Measurements from ENCODE around the gene CD247.
"Not testable (repeated sequence)": the region's sequence is repeated elsewhere in the genome, so short reads cannot be mapped to it uniquely, and the experiment has no call there.

CD247 gene

GRCh38 chr1:167518331-167518700 lies at the start of gene CD247:
TSS of gene CD247 (minus strand) at chr1:167518529. CDS start at chr1:167518465, 64 bp downstream.
- DNase-seq: no peak

- no peak for DNase-seq
Measured at GRCh38 chr1:167567663-167568062, 49.3 kb upstream of the CD247 start.

DNA sequence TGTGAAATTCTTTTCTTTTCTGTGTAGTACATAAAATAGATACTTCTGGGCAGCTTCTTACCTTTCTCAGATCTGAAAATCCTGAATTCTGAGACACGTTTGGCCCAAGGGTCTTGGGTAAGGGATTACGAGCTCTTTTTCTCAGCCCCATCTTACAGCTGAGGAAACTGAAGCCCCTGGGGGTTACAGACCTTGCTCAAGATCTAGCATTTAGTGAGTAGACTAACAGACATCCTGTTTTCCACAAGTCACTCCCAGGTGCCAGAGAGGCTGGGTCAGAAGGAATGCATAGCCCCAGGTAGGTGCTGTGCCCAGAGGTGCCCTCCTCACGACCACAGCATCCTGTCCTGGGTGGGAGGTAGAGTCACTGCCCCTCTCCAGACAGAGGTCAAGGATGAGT lies 48.4 kb upstream of the CD247 start:
- no peak for DNase-seq

DNA sequence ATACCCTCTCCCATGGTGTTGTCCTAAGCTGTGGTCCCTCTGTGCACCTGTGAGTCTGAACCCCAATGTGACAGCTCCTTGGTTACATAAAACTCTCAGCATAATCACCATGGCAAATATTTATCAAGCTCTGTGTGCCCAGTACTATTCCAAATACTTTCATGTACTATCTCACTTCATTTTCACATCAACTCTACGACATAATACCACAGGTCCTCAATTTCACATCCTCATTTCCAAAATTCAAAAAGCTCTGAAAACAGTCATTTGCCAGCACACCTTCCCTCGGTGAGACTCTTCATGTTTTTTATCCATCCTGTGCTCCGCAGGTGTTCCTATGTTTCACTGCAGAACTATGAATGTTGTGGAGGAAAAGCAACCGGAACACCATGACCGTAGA lies 47.6 kb upstream of the CD247 start:
- DNase-seq: no peak

- peak in 2 of 51 donors; percentile 5 to 12 for DNase-seq
Measured at GRCh38 chr1:167564612-167565270, 46.4 kb upstream of the CD247 start.

GRCh38 chr1:167563579-167564246 lies 45.4 kb upstream of the CD247 start:
- DNase-seq: peak in 10 of 51 donors; percentile 6 to 41 (median 10)

DNA sequence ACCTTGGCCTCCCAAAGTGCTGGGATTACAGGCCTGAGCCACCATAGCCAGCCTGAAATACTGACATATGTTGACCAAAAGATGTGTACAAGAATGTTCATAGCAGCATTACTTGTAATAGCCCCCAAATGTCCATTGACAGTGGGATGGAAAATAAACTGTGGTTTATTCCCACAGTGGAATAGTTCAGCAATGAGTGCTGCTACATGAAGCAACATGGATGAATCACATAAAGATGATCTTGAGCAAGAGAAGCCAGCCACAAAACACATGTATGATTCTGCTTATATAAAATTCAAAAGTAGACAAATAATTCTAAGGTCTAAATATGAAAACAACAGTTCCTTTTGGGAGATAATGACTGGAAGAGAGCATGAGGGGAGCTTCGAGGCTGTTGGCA lies 44.4 kb upstream of the CD247 start:
- DNase-seq: no peak

DNA sequence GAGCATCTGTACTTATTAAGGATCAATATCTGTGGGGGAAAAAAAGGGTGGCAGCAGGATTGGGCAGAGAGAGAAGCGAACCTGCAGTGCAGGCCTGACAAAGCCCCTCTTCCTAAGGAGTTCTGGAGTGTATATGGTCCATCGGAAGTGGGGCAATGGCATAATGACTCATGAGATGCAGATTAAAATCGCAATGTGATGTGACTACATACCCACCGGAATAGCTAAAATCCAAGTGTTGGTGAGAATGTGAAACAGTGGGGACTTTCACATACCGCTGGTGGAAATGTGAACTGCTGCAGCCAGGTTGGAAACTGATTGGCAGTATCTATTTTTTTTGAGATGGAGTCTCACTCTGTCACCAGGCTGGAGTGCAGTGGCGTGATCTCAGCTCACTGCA lies 43.4 kb upstream of the CD247 start:
- DNase-seq: no peak

DNA sequence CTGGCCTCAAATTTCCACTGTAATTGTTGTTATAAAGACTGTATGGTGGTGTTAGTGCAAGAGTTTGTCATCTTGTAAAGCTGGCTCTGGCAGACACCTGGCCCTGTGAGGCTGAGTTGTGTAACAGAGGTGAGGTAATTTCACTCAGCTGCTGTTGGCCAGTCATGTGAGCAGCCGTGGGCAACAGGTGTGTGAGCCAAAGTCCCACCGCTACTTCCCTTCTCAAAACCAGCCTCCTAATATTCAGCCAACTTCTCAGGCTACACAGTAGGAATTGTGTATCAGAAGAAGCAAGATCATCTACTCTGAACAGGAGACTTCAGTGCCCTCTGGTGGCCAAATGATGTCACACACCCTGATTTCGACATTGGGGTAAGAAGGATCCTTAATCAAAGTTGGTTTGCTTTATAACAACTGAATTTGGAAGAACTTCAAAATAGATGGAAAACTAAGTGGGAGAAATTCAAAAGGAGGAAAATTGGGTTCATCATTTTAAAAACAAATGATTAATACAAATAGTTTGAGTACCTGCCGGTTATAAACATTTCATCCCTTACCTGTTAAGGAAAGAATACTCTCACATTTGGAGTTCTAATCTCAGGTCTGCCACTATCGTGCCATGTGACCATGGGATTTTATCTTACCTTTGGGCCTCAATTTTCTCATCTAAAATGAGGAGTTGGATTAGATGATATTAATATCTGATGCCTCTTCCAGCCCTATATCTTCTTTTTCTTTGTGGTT lies 37.8 kb upstream of the CD247 start:
- DNase-seq: peak in 42 of 51 donors; percentile 4 to 84 (median 45)

- DNase-seq: not testable (repeated sequence)
Measured at GRCh38 chr1:167555072-167555471, 36.7 kb upstream of the CD247 start.

- DNase-seq: peak in 1 of 51 donors; percentile 58
Measured at GRCh38 chr1:167554028-167554779, 35.9 kb upstream of the CD247 start.

DNA sequence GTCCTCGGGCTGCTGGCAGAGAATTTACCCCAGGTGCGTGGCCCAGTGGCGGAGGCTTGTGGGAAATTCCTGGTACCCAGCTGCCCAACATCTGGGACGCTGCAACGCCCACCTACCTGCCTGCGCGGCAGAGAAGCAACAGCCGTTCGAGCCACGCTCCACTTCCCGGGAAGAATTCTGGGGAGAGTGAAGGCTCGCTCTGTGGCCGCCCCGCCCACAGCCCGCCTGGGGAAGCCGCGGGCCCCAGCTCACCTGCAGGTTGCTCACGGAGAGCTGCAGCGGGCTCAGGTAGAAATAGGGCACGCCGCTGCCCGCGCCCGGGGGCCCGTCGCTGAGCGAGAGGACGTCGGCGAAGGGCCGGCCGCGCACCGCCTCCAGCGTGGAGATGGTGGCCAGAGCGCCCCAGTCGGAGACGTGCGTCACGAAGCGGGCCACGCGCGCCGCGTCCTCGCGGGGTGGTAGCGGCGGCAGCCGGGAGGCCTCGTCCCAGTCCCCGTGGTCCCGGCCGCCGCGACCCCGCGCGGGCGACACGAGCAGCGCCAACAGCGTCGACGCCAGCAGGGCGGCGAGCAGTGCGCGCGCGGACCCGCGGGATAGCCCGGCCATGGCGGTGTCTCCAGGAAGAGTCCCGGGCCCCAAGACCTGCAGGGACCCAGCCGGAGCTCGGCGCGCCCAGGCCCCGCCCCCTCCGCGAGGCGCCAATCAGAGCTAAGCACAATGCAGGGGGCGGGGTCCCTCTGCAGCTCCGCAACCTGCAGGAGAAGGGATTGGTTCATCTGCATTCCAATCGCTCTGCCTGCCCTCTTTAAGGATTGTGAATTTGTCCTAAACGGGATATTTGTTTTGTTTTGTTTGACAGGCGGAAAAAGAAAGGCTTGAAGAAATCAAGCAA lies 35.1 kb upstream of the CD247 start, which contains the start of gene CREG1:
Gene CREG1 (minus strand): TSS at position 627 of the 892 bp plus-strand sequence.
- DNase-seq: peak; percentile 14 to 94 (median 81)

- DNase-seq: no peak
Measured at GRCh38 chr1:167551362-167551761, 33.0 kb upstream of the CD247 start.

- peak in 1 of 51 donors; percentile 19 for DNase-seq
Measured at GRCh38 chr1:167548059-167548932, 30.0 kb upstream of the CD247 start.

DNA sequence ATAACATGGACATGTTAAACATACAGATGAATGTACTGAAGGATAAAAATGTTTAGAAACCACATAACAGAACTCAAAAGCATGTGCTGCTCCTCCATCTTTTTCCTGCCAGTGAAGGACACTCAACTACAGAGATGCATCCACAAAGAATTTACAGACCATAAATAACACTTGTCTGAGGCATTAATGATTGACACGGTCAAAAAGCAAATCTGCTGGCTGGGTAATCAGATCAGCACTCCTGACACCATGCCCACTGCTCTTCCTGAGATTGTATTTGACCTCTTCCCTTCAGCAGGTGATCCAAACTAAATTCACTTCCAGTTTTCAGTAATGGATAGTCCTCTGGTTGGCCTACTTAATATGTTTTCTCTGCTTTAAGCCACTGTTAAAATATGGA lies 28.6 kb upstream of the CD247 start:
- DNase-seq: no peak

- DNase-seq: no peak
Measured at GRCh38 chr1:167545349-167545748, 27.0 kb upstream of the CD247 start.

DNA sequence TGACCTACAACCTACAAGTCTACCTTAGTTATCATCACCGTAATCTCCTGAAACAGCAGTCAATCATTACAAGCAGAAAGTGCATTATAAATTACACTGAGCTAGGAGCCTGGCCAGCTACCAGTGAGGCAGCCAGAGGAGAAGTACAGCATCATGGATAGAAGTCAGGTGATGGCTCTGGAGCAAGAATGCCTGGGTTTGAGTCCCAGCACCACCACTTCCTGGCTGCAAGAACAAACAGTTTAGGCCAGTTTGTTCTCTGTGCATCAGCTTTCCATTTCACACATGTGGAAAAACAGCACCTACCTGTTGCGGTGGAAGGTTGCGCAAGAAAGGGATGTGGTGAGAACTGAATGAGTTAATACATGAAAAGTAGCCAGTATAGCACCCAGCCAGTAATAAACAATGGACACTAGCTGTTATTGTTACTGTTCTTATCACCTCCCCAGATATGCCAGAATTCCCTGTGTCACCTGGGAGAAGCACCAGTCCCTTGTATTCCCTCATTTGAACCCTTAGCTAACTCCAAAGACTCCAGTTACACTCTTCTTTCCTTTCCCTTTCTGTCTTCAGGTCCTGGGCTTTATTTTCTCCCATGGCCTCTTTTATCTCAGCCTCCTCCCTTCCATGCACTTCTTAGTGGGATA lies 26.2 kb upstream of the CD247 start:
- no peak for DNase-seq

DNA sequence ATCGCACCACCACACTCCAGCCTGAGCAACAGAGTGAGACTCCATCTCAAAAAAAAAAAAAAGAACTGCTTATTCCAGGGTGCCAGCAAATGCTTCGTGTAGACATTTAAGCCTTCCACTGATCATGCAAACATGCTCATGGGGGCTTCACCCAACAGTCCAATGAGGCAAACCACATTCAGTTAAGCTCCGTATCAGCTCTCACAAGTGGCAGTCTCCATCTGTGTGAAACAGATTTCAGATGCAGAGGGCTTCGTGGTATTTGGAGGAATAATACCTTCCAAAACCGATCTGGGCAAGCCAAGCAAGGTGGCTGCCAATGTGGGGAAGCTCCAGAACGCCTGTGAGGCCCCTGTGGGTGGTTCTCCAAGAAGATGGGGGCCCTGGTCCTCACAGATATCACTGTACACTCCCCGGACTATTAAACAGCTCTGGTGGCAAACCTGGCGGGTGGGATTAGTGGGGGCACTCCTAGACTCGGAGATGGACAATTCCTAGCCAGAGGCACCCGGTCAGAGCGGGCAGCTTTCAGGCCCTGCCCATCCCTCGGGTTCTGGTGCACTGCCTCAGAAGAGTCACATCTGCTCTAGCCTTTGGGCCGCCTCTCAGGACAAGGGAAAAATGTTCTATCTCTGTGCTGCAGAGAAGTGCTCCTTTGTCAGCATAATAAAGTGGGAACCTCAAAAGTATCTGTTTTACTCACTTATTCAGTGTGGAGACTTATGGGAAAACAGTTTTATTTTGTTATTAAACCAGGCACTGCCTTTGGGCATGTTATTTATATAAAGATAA lies 25.1 kb upstream of the CD247 start:
- DNase-seq: peak in 4 of 51 donors; percentile 4 to 13 (median 9)

All from hypothalamus (tissue), 51 donors.